Nephron (organoid): Measurements from ENCODE around the gene UCP1.
"Not testable (repeated sequence)": the region's sequence is repeated elsewhere in the genome, so short reads cannot be mapped to it uniquely, and the experiment has no call there.

Experiments used
- H3K27ac Mint-ChIP-seq, 3 experiments: 2 replicates each; pipeline ENCODE4 v1.8.0; 2020; ENCODE audit warnings: mixed read lengths in 3 of 3, mild to moderate bottlenecking in 2 of 3, moderate library complexity in 1 of 3
- H3K27me3 Mint-ChIP-seq: 2 replicates; pipeline ENCODE4 v1.8.0; 2021; ENCODE audit warnings: low read depth, mild to moderate bottlenecking, moderate library complexity, mixed read lengths
- H3K36me3 Mint-ChIP-seq: 2 replicates; pipeline ENCODE4 v1.8.0; 2020; ENCODE audit warnings: low read depth, mixed read lengths
- H3K4me1 Mint-ChIP-seq: 2 replicates; pipeline ENCODE4 v1.8.0; 2020; ENCODE audit warnings: mixed read lengths
- H3K4me3 Mint-ChIP-seq, 3 experiments: 2 replicates each; pipeline ENCODE4 v1.8.0; 2020; ENCODE audit warnings: mild to moderate bottlenecking in 3 of 3, mixed read lengths in 3 of 3, moderate library complexity in 2 of 3
- H3K9me3 Mint-ChIP-seq: 2 replicates; pipeline ENCODE4 v1.8.0; 2020; ENCODE audit warnings: mixed read lengths
- CTCF ChIP-seq, 3 experiments: fragments of 200-600 bp; sonication (generic); IDR thresholded peaks; one replicate each; pipeline ENCODE4 v1.5.0; 2021; ENCODE audit warnings: antibody characterized with exemption in 3 of 3; ENCODE audit not compliant: unreplicated experiment in 3 of 3

The UCP1 gene

DNA sequence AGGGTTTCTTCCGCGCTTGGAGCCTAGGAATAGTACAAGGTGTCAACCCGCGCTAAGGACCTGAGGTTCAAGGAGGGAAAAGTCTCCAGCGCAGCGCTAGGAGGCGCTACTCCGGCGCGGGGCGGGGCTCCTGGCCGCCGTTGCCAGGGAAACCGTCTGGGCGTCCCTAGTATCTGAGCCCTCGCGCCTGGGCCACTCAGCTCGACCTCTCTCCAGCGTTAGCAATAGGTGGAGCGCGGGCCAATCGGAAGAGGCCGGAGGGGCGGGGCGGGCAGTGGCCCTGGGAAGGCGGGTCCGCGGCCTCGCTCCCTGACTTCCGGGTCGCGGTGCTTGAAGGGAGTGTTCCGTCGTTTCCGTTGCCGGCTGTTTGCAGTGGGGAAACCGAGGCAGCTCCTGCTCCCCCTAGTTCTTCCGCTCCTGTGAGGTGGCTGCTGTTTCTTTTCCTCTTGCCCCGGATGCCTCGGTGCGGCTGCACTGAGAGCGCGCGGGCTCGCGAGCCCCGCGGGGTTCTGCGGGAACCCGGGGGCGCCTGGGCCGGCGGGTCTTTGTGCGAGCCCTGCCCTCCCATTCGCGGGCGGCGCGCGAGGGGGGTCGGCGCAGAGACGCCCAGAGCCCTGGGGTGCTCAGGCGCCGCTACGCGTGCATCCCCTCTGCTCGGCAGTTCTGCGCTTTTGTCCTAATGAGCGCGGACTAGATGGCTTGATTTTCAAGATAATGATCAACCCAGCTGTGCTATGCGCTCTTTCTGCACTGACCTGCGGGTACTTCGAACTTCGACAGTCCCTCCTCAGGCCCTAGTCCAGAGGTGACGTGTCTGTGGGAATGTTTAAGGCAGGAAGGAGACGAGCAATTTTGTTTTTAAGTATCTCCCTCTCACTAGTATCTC, 44.7 kb downstream of the UCP1 start, which contains the start of gene ELMOD2:
Gene ELMOD2, plus strand, starts transcription at position 312 of the 886 bp plus-strand sequence. CDS start 1,261 bp downstream, outside the sequence.
- peak; percentile 93 to 99 (median 95) for TF ChIP-seq CTCF (IDR thresholded peaks at IDR 0.05; ENCODE audit: unreplicated experiment in 3 of 3)
- H3K27ac Mint-ChIP-seq: peak within 1 kb of the TSS; percentile 76 to 94 (median 92)

GRCh38 chr4:140523370-140523856, 45.3 kb downstream of the UCP1 start:
- no peaks in the 10 kb centered on the region for H3K27me3 Mint-ChIP-seq
- H3K9me3 Mint-ChIP-seq: no peaks in the 10 kb centered on the region
- H3K4me3 Mint-ChIP-seq: peak overlapping the region; percentile 84 to 90 (median 87)
- no peak for TF ChIP-seq CTCF (IDR thresholded peaks at IDR 0.05; ENCODE audit: unreplicated experiment in 3 of 3)
- peaks cover 29% of the 10 kb centered on the region for H3K4me1 Mint-ChIP-seq
- peak overlapping the region; percentile 76 to 94 (median 92) for H3K27ac Mint-ChIP-seq
- H3K36me3 Mint-ChIP-seq: peaks cover 22% of the 10 kb centered on the region

More for the DNA sequence above, 44.7 kb downstream of the UCP1 start, which contains the start of gene ELMOD2:
- H3K4me1 Mint-ChIP-seq: peaks cover 29% of the 10 kb centered on the region
- no peaks in the 10 kb centered on the region for H3K27me3 Mint-ChIP-seq
- no peaks in the 10 kb centered on the region for H3K9me3 Mint-ChIP-seq
- peaks cover 24% of the 10 kb centered on the region for H3K36me3 Mint-ChIP-seq
- peak within 1 kb of the TSS; percentile 84 to 90 (median 87) for H3K4me3 Mint-ChIP-seq

GRCh38 chr4:140515423-140515822, 53.3 kb downstream of the UCP1 start:
- no peak for TF ChIP-seq CTCF (IDR thresholded peaks at IDR 0.05; ENCODE audit: unreplicated experiment in 3 of 3)
- Mint-ChIP-seq H3K27me3 (no peaks in the 10 kb centered on the region), H3K4me3 (no peak overlapping the region), H3K27ac (no peak overlapping the region), H3K4me1 (no peaks in the 10 kb centered on the region), H3K9me3 (peaks cover 10% of the 10 kb centered on the region), H3K36me3 (no peaks in the 10 kb centered on the region)

GRCh38 chr4:140513765-140514164, 55.0 kb downstream of the UCP1 start:
- H3K27me3 Mint-ChIP-seq, H3K4me3 Mint-ChIP-seq, H3K36me3 Mint-ChIP-seq, H3K4me1 Mint-ChIP-seq, H3K27ac Mint-ChIP-seq: not testable (repeated sequence)
- H3K9me3 Mint-ChIP-seq: peaks cover 24% of the 10 kb centered on the region
